ENCODE measurements around the gene TPK1.
"Not testable (repeated sequence)": the region's sequence is repeated elsewhere in the genome, so short reads cannot be mapped to it uniquely, and the experiment has no call there.

Gene TPK1

DNA sequence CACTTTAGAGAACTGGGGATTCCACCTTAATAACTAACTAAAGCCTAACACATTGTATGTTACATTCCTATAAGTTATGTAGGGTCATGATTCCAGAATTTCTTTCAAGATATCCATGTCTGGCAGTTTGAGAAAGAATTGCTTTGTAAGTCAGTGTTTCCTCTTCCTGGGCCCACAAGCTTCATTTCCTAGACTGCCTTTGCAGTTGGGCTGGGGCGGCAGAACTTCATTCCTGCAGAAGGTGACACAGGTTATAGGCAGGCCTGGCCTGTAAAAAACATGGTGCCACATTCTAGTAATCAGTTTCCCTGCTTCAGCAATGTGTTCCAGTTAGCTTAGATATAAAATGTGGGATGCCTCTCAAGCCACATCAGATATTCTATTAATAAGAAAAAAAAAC lies 248.2 kb downstream of the TPK1 start:
- H3K27me3 ChIP-seq (replicated peaks; ENCODE audit: control insufficient read depth, insufficient read depth, low read length): no peaks in the 10 kb centered on the region
- H3K36me3 ChIP-seq (ENCODE audit: control insufficient read depth, insufficient read depth, low read length): no peaks in the 10 kb centered on the region
- no peak for TF ChIP-seq CTCF (IDR thresholded peaks at IDR 0.05; ENCODE audit: insufficient read depth, low read length, poor library complexity, severe bottlenecking)
- DNase-seq (ENCODE audit: extremely low read depth, insufficient read length): no peak
- no peak overlapping the region for H3K4me3 ChIP-seq (replicated peaks; ENCODE audit: low read depth, low read length)

- H3K36me3 ChIP-seq (ENCODE audit: control insufficient read depth, insufficient read depth, low read length): no peaks in the 10 kb centered on the region
These were observed 251.1 kb downstream of the TPK1 start for GRCh38 chr7:144584726-144585125.

GRCh38 chr7:144579687-144580086 lies 256.2 kb downstream of the TPK1 start:
- no peak for DNase-seq (ENCODE audit: extremely low read depth, insufficient read length)
- TF ChIP-seq CTCF (IDR thresholded peaks at IDR 0.05; ENCODE audit: insufficient read depth, low read length, poor library complexity, severe bottlenecking): no peak
- no peaks in the 10 kb centered on the region for H3K36me3 ChIP-seq (ENCODE audit: control insufficient read depth, insufficient read depth, low read length)
- no peaks in the 10 kb centered on the region for H3K27me3 ChIP-seq (replicated peaks; ENCODE audit: control insufficient read depth, insufficient read depth, low read length)
- H3K4me3 ChIP-seq (replicated peaks; ENCODE audit: low read depth, low read length): no peak overlapping the region

More at GRCh38 chr7:144584726-144585125, 251.1 kb downstream of the TPK1 start:
- H3K27me3 ChIP-seq (replicated peaks; ENCODE audit: control insufficient read depth, insufficient read depth, low read length): no peaks in the 10 kb centered on the region
- DNase-seq (ENCODE audit: extremely low read depth, insufficient read length): no peak
- no peak overlapping the region for H3K4me3 ChIP-seq (replicated peaks; ENCODE audit: low read depth, low read length)
- TF ChIP-seq CTCF (IDR thresholded peaks at IDR 0.05; ENCODE audit: insufficient read depth, low read length, poor library complexity, severe bottlenecking): no peak

DNA sequence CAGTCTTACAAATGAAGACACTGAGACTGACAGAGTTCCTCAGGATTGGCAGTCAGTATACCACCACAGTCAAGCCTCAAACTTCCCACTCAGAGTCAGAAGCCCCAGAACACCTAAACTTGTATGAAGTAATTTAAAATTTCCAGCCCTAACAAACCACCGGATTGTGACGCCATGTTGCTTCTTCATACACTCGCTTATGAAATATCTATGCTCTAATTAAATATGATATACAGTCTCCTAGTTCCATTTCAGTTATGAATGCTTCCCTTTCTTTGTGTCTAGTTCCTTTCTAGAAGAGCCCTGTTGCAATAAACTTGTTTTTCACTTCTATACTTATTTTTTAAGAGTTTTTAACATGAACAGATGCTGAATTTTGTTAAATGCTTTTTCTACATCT lies 260.4 kb downstream of the TPK1 start:
- Histone ChIP-seq H3K4me3 (replicated peaks; ENCODE audit: low read depth, low read length) (no peak overlapping the region), H3K36me3 (ENCODE audit: control insufficient read depth, insufficient read depth, low read length) (no peaks in the 10 kb centered on the region), H3K27me3 (replicated peaks; ENCODE audit: control insufficient read depth, insufficient read depth, low read length) (no peaks in the 10 kb centered on the region)
- DNase-seq (ENCODE audit: extremely low read depth, insufficient read length): no peak
- TF ChIP-seq CTCF (IDR thresholded peaks at IDR 0.05; ENCODE audit: insufficient read depth, low read length, poor library complexity, severe bottlenecking): no peak

DNA sequence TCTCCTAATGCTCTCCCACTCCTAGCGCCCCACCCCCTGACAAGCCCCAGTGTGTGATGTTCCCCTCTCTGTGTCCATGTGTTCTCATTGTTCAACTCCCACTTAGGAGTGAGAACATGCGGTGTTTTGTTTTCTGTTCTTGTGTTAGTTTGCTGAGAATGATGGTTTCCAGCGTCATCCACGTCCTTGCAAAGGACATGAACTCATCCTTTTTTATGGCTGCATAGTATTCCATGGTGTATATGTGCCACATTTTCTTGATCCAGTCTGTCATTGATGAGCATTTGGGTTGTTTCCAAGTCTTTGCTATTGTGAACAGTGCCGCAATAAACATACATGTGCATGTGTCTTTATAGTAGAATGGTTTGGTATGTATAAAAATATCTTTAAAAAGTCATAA lies 261.1 kb downstream of the TPK1 start:
- not testable (repeated sequence) for H3K36me3 ChIP-seq (ENCODE audit: control insufficient read depth, insufficient read depth, low read length); H3K27me3 ChIP-seq (replicated peaks; ENCODE audit: control insufficient read depth, insufficient read depth, low read length); H3K4me3 ChIP-seq (replicated peaks; ENCODE audit: low read depth, low read length); DNase-seq (ENCODE audit: extremely low read depth, insufficient read length)

- Histone ChIP-seq H3K36me3 (ENCODE audit: control insufficient read depth, insufficient read depth, low read length) (no peaks in the 10 kb centered on the region), H3K27me3 (replicated peaks; ENCODE audit: control insufficient read depth, insufficient read depth, low read length) (no peaks in the 10 kb centered on the region), H3K4me3 (replicated peaks; ENCODE audit: low read depth, low read length) (no peak overlapping the region)
- DNase-seq (ENCODE audit: extremely low read depth, insufficient read length): no peak
- no peak for TF ChIP-seq CTCF (IDR thresholded peaks at IDR 0.05; ENCODE audit: insufficient read depth, low read length, poor library complexity, severe bottlenecking)
These were observed 267.6 kb downstream of the TPK1 start for GRCh38 chr7:144568233-144568632.
